ENCODE results near the gene LCP2. TPM values are rescaled to one million over a fixed set of nuclear protein-coding genes. Genes with fewer than 3 reads are reported as not detected.

The LCP2 gene
- total and polyA plus RNA-seq, 2 of the 8 experiments (the other 6 are each of a cell fraction or from before 2014, with no cell fraction given) = 0.26 to 0.33 TPM

GRCh38 chr5:170339780-170340167 is 42.2 kb upstream of the LCP2 start (continued):
- no peak for TF ChIP-seq POLR2A (IDR thresholded peaks at IDR 0.05; ENCODE audit: control extremely low read depth in 1 of 2, low read depth in 2 of 2, low read length in 2 of 2)

Data from H1 (cell line).